ENCODE results near the gene ARHGAP12. TPM values are rescaled to one million over a fixed set of nuclear protein-coding genes. Genes with fewer than 3 reads are reported as not detected.
A peak's percentile ranks its signal among the peaks of the same experiment; 100 is the strongest.

The ARHGAP12 gene
- total RNA-seq, 1 experiment from 2014 or later = 51.9 TPM

DNA sequence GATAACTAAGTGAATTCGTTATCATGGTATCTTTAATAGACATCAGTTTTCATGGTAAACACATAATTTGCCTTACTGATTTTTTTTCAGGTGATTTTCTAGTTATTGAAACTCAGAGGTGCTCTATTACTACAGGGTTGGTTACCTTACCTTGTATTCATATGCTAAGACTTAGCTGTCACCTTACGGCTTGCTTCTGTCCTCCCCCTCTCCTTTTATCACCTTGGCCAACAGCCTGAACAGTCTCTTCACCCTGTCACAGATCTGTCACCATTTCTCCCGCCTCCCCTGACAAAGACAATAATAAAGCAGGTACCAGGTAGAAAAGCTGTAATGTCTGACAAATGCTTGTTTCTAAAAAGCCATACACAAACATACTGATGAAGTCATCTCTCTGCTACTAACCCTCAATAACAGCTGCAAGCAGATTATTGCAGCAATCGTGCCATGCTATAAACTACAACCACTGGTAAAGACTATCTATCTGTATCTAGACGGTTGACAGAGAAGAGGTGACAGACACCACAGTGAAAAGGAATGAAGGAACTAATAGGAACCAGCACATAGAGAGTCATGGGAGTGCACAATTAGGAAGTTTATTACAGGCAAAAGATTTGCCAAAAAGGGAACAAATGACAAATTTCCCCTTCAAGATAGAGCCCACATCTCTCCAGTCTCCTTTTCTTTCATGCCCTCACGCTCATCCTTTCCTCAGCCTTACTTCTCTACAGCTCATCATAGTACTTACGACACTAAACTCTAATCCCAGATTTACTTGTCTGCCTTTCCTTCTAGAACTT lies 57.2 kb downstream of the ARHGAP12 start:
- Histone ChIP-seq H3F3A (ENCODE audit: insufficient read depth, low read depth) (peaks cover 3% of the 10 kb centered on the region), H3K27me3 (ENCODE audit: insufficient read depth, low read depth) (no peaks in the 10 kb centered on the region), H3K9me2 (ENCODE audit: insufficient read depth) (no peaks in the 10 kb centered on the region), H3K4me3 (no peak overlapping the region), H3K79me2 (ENCODE audit: low read depth) (peaks cover 80% of the 10 kb centered on the region), H2AFZ (no peak overlapping the region), H3K9me3 (ENCODE audit: insufficient read depth, low read depth) (no peaks in the 10 kb centered on the region), H3K4me1 (replicated peaks; ENCODE audit: insufficient read depth) (no peaks in the 10 kb centered on the region), H4K20me1 (ENCODE audit: insufficient read depth) (no peaks in the 10 kb centered on the region; the same call in 1 of the 2 replicates), H3K4me2 (no peak overlapping the region), H3K27ac (no peak overlapping the region), H3K36me3 (ENCODE audit: low read depth) (no peaks in the 10 kb centered on the region)
- intact Hi-C loops (cut with micrococcal nuclease; ENCODE audit: unreplicated experiment) = no loop called here
- ChIA-PET POLR2A (ENCODE audit: unreplicated experiment) (interaction anchor here (0.7 kb wide), 1 partner anchor 46 kb away, joined by 4 read pairs; no protein-coding TSS in a partner anchor), CTCF (no interaction called here)
- BruUV-seq (replicated peaks) = no TSS peak
- TF ChIP-seq EZH2 (IDR thresholded peaks at IDR 0.05; ENCODE audit: low read depth) = no peak
- TF ChIP-seq, protein P1, sequence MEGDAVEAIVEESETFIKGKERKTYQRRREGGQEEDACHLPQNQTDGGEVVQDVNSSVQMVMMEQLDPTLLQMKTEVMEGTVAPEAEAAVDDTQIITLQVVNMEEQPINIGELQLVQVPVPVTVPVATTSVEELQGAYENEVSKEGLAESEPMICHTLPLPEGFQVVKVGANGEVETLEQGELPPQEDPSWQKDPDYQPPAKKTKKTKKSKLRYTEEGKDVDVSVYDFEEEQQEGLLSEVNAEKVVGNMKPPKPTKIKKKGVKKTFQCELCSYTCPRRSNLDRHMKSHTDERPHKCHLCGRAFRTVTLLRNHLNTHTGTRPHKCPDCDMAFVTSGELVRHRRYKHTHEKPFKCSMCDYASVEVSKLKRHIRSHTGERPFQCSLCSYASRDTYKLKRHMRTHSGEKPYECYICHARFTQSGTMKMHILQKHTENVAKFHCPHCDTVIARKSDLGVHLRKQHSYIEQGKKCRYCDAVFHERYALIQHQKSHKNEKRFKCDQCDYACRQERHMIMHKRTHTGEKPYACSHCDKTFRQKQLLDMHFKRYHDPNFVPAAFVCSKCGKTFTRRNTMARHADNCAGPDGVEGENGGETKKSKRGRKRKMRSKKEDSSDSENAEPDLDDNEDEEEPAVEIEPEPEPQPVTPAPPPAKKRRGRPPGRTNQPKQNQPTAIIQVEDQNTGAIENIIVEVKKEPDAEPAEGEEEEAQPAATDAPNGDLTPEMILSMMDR (conservative IDR thresholded peaks at IDR 0.05) = no peak
- no peak for DNase-seq

DNA sequence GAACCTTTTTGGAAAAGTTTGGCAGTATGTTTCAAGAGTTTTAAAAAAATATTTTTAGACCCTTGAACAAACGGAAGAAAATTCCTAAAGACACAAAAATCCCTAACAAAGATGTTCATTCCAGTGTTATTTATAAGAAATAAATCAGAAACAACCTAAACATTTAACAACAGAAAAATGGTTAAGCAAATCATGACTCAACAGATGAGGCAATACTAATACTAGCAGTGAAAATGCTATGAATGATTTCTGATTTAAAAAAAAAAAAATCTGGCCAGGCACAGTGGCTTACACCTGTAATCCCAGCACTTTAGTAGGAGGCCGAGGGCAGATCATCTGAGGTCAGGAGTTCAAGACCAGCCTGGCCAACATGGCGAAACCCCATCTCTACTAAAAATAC lies 61.0 kb downstream of the ARHGAP12 start:
- no peaks in the 10 kb centered on the region for H3K36me3 ChIP-seq (ENCODE audit: low read depth)
- H3K4me1 ChIP-seq (replicated peaks; ENCODE audit: insufficient read depth) = 0 out of 2 replicates have a peak, but pooled peaks cover 6% of the 10 kb centered on the region
- POLR2A ChIA-PET (ENCODE audit: unreplicated experiment) = no interaction called here
- H3K79me2 ChIP-seq (ENCODE audit: low read depth) = peaks cover 84% of the 10 kb centered on the region
- no TSS peak for BruUV-seq (replicated peaks)
- no peaks in the 10 kb centered on the region for H3K9me2 ChIP-seq (ENCODE audit: insufficient read depth)
- no peak overlapping the region for H3K4me2 ChIP-seq
- peaks cover 5% of the 10 kb centered on the region; the same call in 1 of the 2 replicates for H4K20me1 ChIP-seq (ENCODE audit: insufficient read depth)
- DNase-seq = peak in 1 of 2 experiments; percentile 34
- CTCF ChIA-PET = no interaction called here
- H3K9me3 ChIP-seq (ENCODE audit: insufficient read depth, low read depth) = no peaks in the 10 kb centered on the region
- H3K27me3 ChIP-seq (ENCODE audit: insufficient read depth, low read depth) = no peaks in the 10 kb centered on the region
- H3F3A ChIP-seq (ENCODE audit: insufficient read depth, low read depth) = peaks cover 3% of the 10 kb centered on the region
- intact Hi-C loops (cut with micrococcal nuclease; ENCODE audit: unreplicated experiment) = no loop called here
- H2AFZ ChIP-seq = no peak overlapping the region
- H3K27ac ChIP-seq = peak overlapping the region; percentile 43
- H3K4me3 ChIP-seq = no peak overlapping the region
- no peak for TF ChIP-seq EZH2 (IDR thresholded peaks at IDR 0.05; ENCODE audit: low read depth)
- TF ChIP-seq, protein P1 (conservative IDR thresholded peaks at IDR 0.05) = no peak

DNA sequence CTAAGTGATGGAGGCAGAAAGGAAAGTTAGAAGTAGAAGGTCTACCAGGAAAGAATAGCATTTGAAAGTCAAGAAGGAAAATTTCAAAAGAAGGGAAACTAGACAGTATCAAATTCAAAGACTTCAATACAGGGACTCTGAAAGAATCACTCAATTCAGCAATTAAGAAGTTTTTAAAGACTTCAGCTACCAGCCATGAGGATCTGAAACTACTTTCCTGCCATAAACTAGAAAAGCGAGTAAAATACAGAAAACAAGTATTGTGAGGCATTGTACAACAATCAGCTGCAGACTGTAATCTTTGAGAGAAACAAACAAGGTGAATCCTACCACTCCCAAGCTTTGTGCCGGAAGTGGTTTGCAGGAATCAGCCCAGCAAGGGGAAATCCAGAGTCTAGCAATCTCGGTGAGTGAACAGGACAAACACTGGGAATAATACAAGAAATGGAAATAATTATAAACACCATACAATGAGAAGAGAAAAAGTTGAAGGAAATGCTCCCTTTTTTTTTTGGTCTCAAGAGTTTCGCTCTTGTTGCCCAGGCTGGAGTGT lies 62.4 kb downstream of the ARHGAP12 start:
- DNase-seq = no peak
- intact Hi-C loops (cut with micrococcal nuclease; ENCODE audit: unreplicated experiment) = no loop called here
- Histone ChIP-seq H3K9me3 (ENCODE audit: insufficient read depth, low read depth) (no peaks in the 10 kb centered on the region), H4K20me1 (ENCODE audit: insufficient read depth) (peaks cover 5% of the 10 kb centered on the region; the same call in 1 of the 2 replicates), H3K4me3 (no peak overlapping the region), H3K27ac (0 out of 2 replicates have a peak overlapping the region, but pooled peaks have one; percentile 16), H3K36me3 (ENCODE audit: low read depth) (no peaks in the 10 kb centered on the region), H2AFZ (no peak overlapping the region), H3K79me2 (ENCODE audit: low read depth) (peaks cover 82% of the 10 kb centered on the region), H3K4me1 (replicated peaks; ENCODE audit: insufficient read depth) (0 out of 2 replicates have a peak, but pooled peaks cover 6% of the 10 kb centered on the region), H3F3A (ENCODE audit: insufficient read depth, low read depth) (no peaks in the 10 kb centered on the region; the same call in none of the 2 replicates), H3K9me2 (ENCODE audit: insufficient read depth) (no peaks in the 10 kb centered on the region), H3K4me2 (no peak overlapping the region), H3K27me3 (ENCODE audit: insufficient read depth, low read depth) (no peaks in the 10 kb centered on the region)
- BruUV-seq (replicated peaks) = no TSS peak
- ChIA-PET POLR2A (ENCODE audit: unreplicated experiment) (interaction anchor here (0.7 kb wide), 2 partner anchors 59 to 1443 kb away, joined by 4 to 11 read pairs; no protein-coding TSS in a partner anchor), CTCF (interaction anchor here (0.6 kb wide), 1 partner anchor 163 kb away, joined by 4 read pairs; no protein-coding TSS in a partner anchor)
- TF ChIP-seq, protein P1 (conservative IDR thresholded peaks at IDR 0.05) = no peak
- TF ChIP-seq EZH2 (IDR thresholded peaks at IDR 0.05; ENCODE audit: low read depth) = no peak
